ENCODE data around the gene TMEM139.
"Not testable (repeated sequence)": the region's sequence is repeated elsewhere in the genome, so short reads cannot be mapped to it uniquely, and the experiment has no call there.

Gene TMEM139

GRCh38 chr7:143259765-143260164 lies 25.0 kb upstream of the TMEM139 start:
- no peak for DNase-seq

GRCh38 chr7:143261901-143262300 lies 22.9 kb upstream of the TMEM139 start:
- DNase-seq: no peak

- peak; percentile 29 for DNase-seq
Measured at GRCh38 chr7:143263266-143264195, 21.2 kb upstream of the TMEM139 start, which contains the start of gene GSTK1. GSTK1 (plus strand) TSS chr7:143263441; CDS start chr7:143263514, 73 bp downstream.

- not testable (repeated sequence) for DNase-seq
Measured at GRCh38 chr7:143264196-143264568, 20.6 kb upstream of the TMEM139 start.

GRCh38 chr7:143265017-143265693 lies 19.6 kb upstream of the TMEM139 start:
- DNase-seq: no peak

GRCh38 chr7:143269251-143269650 lies 15.5 kb upstream of the TMEM139 start:
- DNase-seq: no peak

GRCh38 chr7:143271240-143271639 lies 13.5 kb upstream of the TMEM139 start:
- no peak for DNase-seq

- DNase-seq: no peak
Measured at GRCh38 chr7:143272871-143273270, 11.9 kb upstream of the TMEM139 start.

- DNase-seq: no peak
Measured at GRCh38 chr7:143279186-143280098, 5.3 kb upstream of the TMEM139 start.

- DNase-seq: no peak
Measured at GRCh38 chr7:143280160-143280559, 4.6 kb upstream of the TMEM139 start.

- DNase-seq: no peak
Measured at GRCh38 chr7:143280566-143280965, 4.2 kb upstream of the TMEM139 start.

- DNase-seq: no peak
Measured at GRCh38 chr7:143281529-143281928, 3.2 kb upstream of the TMEM139 start.

- no peak for DNase-seq
Measured at GRCh38 chr7:143282124-143282523, 2.6 kb upstream of the TMEM139 start.

GRCh38 chr7:143283381-143283780 lies 1.4 kb upstream of the TMEM139 start:
- DNase-seq: no peak

- DNase-seq: no peak
Measured at GRCh38 chr7:143285470-143285778, 666 bp downstream of the TMEM139 start.

GRCh38 chr7:143285806-143286521 lies 1.2 kb downstream of the TMEM139 start:
- DNase-seq: no peak

GRCh38 chr7:143286522-143286890 lies 1.7 kb downstream of the TMEM139 start:
- DNase-seq: no peak

GRCh38 chr7:143287339-143287934 lies 2.7 kb downstream of the TMEM139 start:
- no peak for DNase-seq

- DNase-seq: peak; percentile 94
Measured at GRCh38 chr7:143287935-143288826, 3.4 kb downstream of the TMEM139 start, which contains the start of gene CASP2. CASP2 (plus strand) TSS chr7:143288351; CDS start chr7:143288456, 105 bp downstream.

- no peak for DNase-seq
Measured at GRCh38 chr7:143288836-143289235, 4.1 kb downstream of the TMEM139 start.

GRCh38 chr7:143289421-143289820 lies 4.7 kb downstream of the TMEM139 start:
- DNase-seq: no peak
